CD8-positive, alpha-beta memory T cell (primary cell): Measurements from ENCODE around the gene GTSE1. TPM values are rescaled to one million over a fixed set of nuclear protein-coding genes. Genes with fewer than 3 reads are reported as not detected.
A peak's percentile ranks its signal among the peaks of the same experiment; 100 is the strongest.

Source experiments
- CTCF ChIA-PET: fragments of 350-600 bp; sonication (Branson Sonifier 250); formaldehyde crosslinking; loops from one replicate; lab custom pipeline; 2021; ENCODE audit warnings: antibody characterized with exemption; lab: Charles Lee
- POLR2A ChIA-PET: fragments of 350-600 bp; sonication (Branson Sonifier 250); formaldehyde crosslinking; loops from one replicate; lab custom pipeline; 2021; ENCODE audit warnings: antibody characterized with exemption; lab: Charles Lee
- DNase-seq, 5 donors: peaks; one replicate each; pipeline versions ENCODE4 v3.0.0 to v3.0.0-alpha.2; 2020 to 2022; ENCODE audit warnings: mixed read lengths in 1 of 5
- H3K27ac ChIP-seq: one replicate; pipeline ENCODE4 v1.7.0; 2013; ENCODE audit warnings: low read depth, mild to moderate bottlenecking, low read length, moderate library complexity
- H3K27me3 ChIP-seq: 2 replicates; pipeline ENCODE4 v1.7.0; 2013; ENCODE audit warnings: low read length, mild to moderate bottlenecking; ENCODE audit not compliant: insufficient read depth, poor library complexity, severe bottlenecking
- H3K36me3 ChIP-seq: 2 replicates; pipeline ENCODE4 v1.7.0; 2013; ENCODE audit warnings: mild to moderate bottlenecking, low read length, moderate library complexity; ENCODE audit not compliant: insufficient read depth
- H3K4me1 ChIP-seq: 2 replicates; pipeline ENCODE4 v1.7.0; 2013; ENCODE audit warnings: mild to moderate bottlenecking, low read length, moderate library complexity; ENCODE audit not compliant: insufficient read depth
- H3K4me3 ChIP-seq: 2 replicates; pipeline ENCODE4 v1.7.0; 2013; ENCODE audit warnings: mild to moderate bottlenecking, low read length
- H3K9me3 ChIP-seq: 2 replicates; pipeline ENCODE4 v1.7.0; 2013; ENCODE audit warnings: mild to moderate bottlenecking, low read length
- H3K27ac Mint-ChIP-seq, 8 donors: one replicate each; pipeline ENCODE4 v1.8.0; 2020 to 2021; ENCODE audit warnings: mixed read lengths in 8 of 8, mild to moderate bottlenecking in 6 of 8, inconsistent platforms in 3 of 8, moderate library complexity in 3 of 8
- H3K27me3 Mint-ChIP-seq, 2 donors: one replicate each; pipeline ENCODE4 v1.8.0; 2020 to 2021; ENCODE audit warnings: mixed read lengths in 2 of 2, mild to moderate bottlenecking in 1 of 2, moderate library complexity in 1 of 2
- H3K36me3 Mint-ChIP-seq, 3 donors: one replicate each; pipeline ENCODE4 v1.8.0; 2020 to 2021; ENCODE audit warnings: mixed read lengths in 3 of 3, inconsistent platforms in 1 of 3, mild to moderate bottlenecking in 1 of 3
- H3K4me1 Mint-ChIP-seq, 3 donors: one replicate each; pipeline ENCODE4 v1.8.0; 2020 to 2021; ENCODE audit warnings: mixed read lengths in 3 of 3, inconsistent platforms in 1 of 3, mild to moderate bottlenecking in 1 of 3
- H3K4me3 Mint-ChIP-seq, 7 donors: one replicate each; pipeline ENCODE4 v1.8.0; 2020 to 2021; ENCODE audit warnings: mixed read lengths in 7 of 7, mild to moderate bottlenecking in 6 of 7, moderate library complexity in 4 of 7, inconsistent platforms in 2 of 7
- H3K9me3 Mint-ChIP-seq, 5 donors: one replicate each; pipeline ENCODE4 v1.8.0; 2020 to 2022; ENCODE audit warnings: mixed read lengths in 5 of 5, mild to moderate bottlenecking in 3 of 5, moderate library complexity in 2 of 5, inconsistent platforms in 1 of 5
- polyA plus RNA-seq: library from polyadenylated mRNA; unstranded; fragments of 300-500 nt; fragmentation: Illumina TruSeq; gene quantifications from one replicate; pipeline ENCODE4 v1.2.3, GENCODE V29; 2021
- total RNA-seq, 2 experiments: library from RNA; stranded (reverse); gene quantifications; one replicate each; pipeline ENCODE4 v1.2.3, GENCODE V29; 2021

Gene GTSE1
- total and polyA plus RNA-seq, 3 experiments from 2014 or later = 0.10 to 30.9 (median 27.4) TPM

GRCh38 chr22:46362934-46363515 is 66.4 kb downstream of the GTSE1 start:
- Mint-ChIP-seq H3K9me3 (no peaks in the 10 kb centered on the region), H3K27me3 (peaks cover 0 to 3% of the 10 kb centered on the region in 2 donors), H3K4me3 (no peak overlapping the region), H3K4me1 (peaks cover 4 to 8% (median 8%) of the 10 kb centered on the region in 3 donors), H3K36me3 (peaks cover 0 to 7% (median 0%) of the 10 kb centered on the region in 3 donors), H3K27ac (no peak overlapping the region)
- no peaks in the 10 kb centered on the region for H3K27me3 ChIP-seq
- H3K4me3 ChIP-seq = no peak overlapping the region
- ChIA-PET POLR2A (no interaction called here), CTCF (no interaction called here)
- no peak overlapping the region for H3K27ac ChIP-seq
- H3K9me3 ChIP-seq = no peaks in the 10 kb centered on the region
- no peak for DNase-seq
- H3K4me1 ChIP-seq = no peaks in the 10 kb centered on the region
- no peaks in the 10 kb centered on the region for H3K36me3 ChIP-seq

- CTCF ChIA-PET = no interaction called here
- POLR2A ChIA-PET = no interaction called here
- no peak overlapping the region for H3K4me3 Mint-ChIP-seq
Measured at GRCh38 chr22:46363611-46364321, 67.1 kb downstream of the GTSE1 start.

GRCh38 chr22:46364341-46365165 is 67.9 kb downstream of the GTSE1 start:
- H3K27ac ChIP-seq = no peak overlapping the region
- Mint-ChIP-seq H3K4me3 (no peak overlapping the region), H3K36me3 (no peaks in the 10 kb centered on the region), H3K27me3 (peaks cover 0 to 3% of the 10 kb centered on the region in 2 donors), H3K9me3 (no peaks in the 10 kb centered on the region), H3K4me1 (peaks cover 4 to 13% (median 8%) of the 10 kb centered on the region in 3 donors), H3K27ac (no peak overlapping the region)
- no peak overlapping the region for H3K4me3 ChIP-seq
- ChIA-PET POLR2A (no interaction called here), CTCF (no interaction called here)
- H3K36me3 ChIP-seq = no peaks in the 10 kb centered on the region
- H3K9me3 ChIP-seq = no peaks in the 10 kb centered on the region
- H3K4me1 ChIP-seq = peaks cover under 1% of the 10 kb centered on the region
- H3K27me3 ChIP-seq = no peaks in the 10 kb centered on the region
- DNase-seq = no peak

More at GRCh38 chr22:46363611-46364321, 67.1 kb downstream of the GTSE1 start:
- Histone ChIP-seq H3K36me3 (no peaks in the 10 kb centered on the region), H3K4me1 (no peaks in the 10 kb centered on the region), H3K9me3 (no peaks in the 10 kb centered on the region), H3K4me3 (no peak overlapping the region), H3K27ac (no peak overlapping the region), H3K27me3 (no peaks in the 10 kb centered on the region)
- DNase-seq = no peak
- Mint-ChIP-seq H3K9me3 (no peaks in the 10 kb centered on the region), H3K27me3 (peaks cover 0 to 3% of the 10 kb centered on the region in 2 donors), H3K27ac (peak overlapping the region in 1 of 8 donors; percentile 74), H3K4me1 (peaks cover 4 to 13% (median 8%) of the 10 kb centered on the region in 3 donors), H3K36me3 (peaks cover 0 to 2% (median 0%) of the 10 kb centered on the region in 3 donors)

GRCh38 chr22:46365166-46365624 is 68.5 kb downstream of the GTSE1 start:
- H3K4me3 Mint-ChIP-seq = no peak overlapping the region
- ChIA-PET CTCF (no interaction called here), POLR2A (no interaction called here)
- peaks cover 10 to 19% (median 13%) of the 10 kb centered on the region in 3 donors for H3K4me1 Mint-ChIP-seq
- Histone ChIP-seq H3K4me3 (no peak overlapping the region), H3K9me3 (no peaks in the 10 kb centered on the region), H3K4me1 (peaks cover 7% of the 10 kb centered on the region), H3K36me3 (no peaks in the 10 kb centered on the region), H3K27ac (no peak overlapping the region), H3K27me3 (no peaks in the 10 kb centered on the region)
- H3K27me3 Mint-ChIP-seq = peaks cover 0 to 7% of the 10 kb centered on the region in 2 donors
- H3K9me3 Mint-ChIP-seq = no peaks in the 10 kb centered on the region
- no peak for DNase-seq
- no peaks in the 10 kb centered on the region for H3K36me3 Mint-ChIP-seq
- H3K27ac Mint-ChIP-seq = peak overlapping the region in 1 of 8 donors; percentile 19

- Histone ChIP-seq H3K36me3 (no peaks in the 10 kb centered on the region), H3K27ac (no peak overlapping the region), H3K27me3 (no peaks in the 10 kb centered on the region), H3K9me3 (no peaks in the 10 kb centered on the region), H3K4me3 (no peak overlapping the region), H3K4me1 (peaks cover 19% of the 10 kb centered on the region)
- Mint-ChIP-seq H3K27ac (no peak overlapping the region), H3K4me3 (peak overlapping the region in 3 of 7 donors; percentile 67 to 83 (median 81)), H3K4me1 (peaks cover 21 to 30% (median 24%) of the 10 kb centered on the region in 3 donors), H3K36me3 (no peaks in the 10 kb centered on the region), H3K9me3 (no peaks in the 10 kb centered on the region), H3K27me3 (peaks cover 0 to 10% of the 10 kb centered on the region in 2 donors)
- no peak for DNase-seq
- CTCF ChIA-PET = interaction anchor here (2.7 to 3.1 kb wide), 2 partner anchors 9 to 176 kb away, joined by 18 to 46 read pairs; no protein-coding TSS in a partner anchor
- POLR2A ChIA-PET = no interaction called here
Measured at GRCh38 chr22:46366327-46366731, 69.7 kb downstream of the GTSE1 start.

GRCh38 chr22:46366801-46367706 is 70.4 kb downstream of the GTSE1 start:
- Mint-ChIP-seq H3K36me3 (no peaks in the 10 kb centered on the region), H3K27me3 (peaks cover 0 to 10% of the 10 kb centered on the region in 2 donors), H3K27ac (peak overlapping the region in 3 of 8 donors; percentile 53 to 90 (median 81)), H3K9me3 (no peaks in the 10 kb centered on the region), H3K4me3 (peak overlapping the region in 6 of 7 donors; percentile 11 to 83 (median 60)), H3K4me1 (peaks cover 28 to 37% (median 32%) of the 10 kb centered on the region in 3 donors)
- H3K9me3 ChIP-seq = no peaks in the 10 kb centered on the region
- H3K36me3 ChIP-seq = no peaks in the 10 kb centered on the region
- H3K27ac ChIP-seq = no peak overlapping the region
- peaks cover 26% of the 10 kb centered on the region for H3K4me1 ChIP-seq
- ChIA-PET POLR2A (no interaction called here), CTCF (interaction anchor here (0.9 to 3.1 kb wide), 20 partner anchors 10 to 181 kb away, joined by 3 to 46 read pairs (median 5); no protein-coding TSS in a partner anchor)
- H3K4me3 ChIP-seq = no peak overlapping the region
- H3K27me3 ChIP-seq = no peaks in the 10 kb centered on the region
- DNase-seq = peak in 1 of 5 donors; percentile 52

- H3K27ac Mint-ChIP-seq = peak overlapping the region in 4 of 8 donors; percentile 53 to 90 (median 82)
- peaks cover 32 to 40% (median 33%) of the 10 kb centered on the region in 3 donors for H3K4me1 Mint-ChIP-seq
- peaks cover 0 to 10% of the 10 kb centered on the region in 2 donors for H3K27me3 Mint-ChIP-seq
- H3K4me1 ChIP-seq = peaks cover 30% of the 10 kb centered on the region
- peak; percentile 58 to 78 (median 67) for DNase-seq
- H3K36me3 Mint-ChIP-seq = no peaks in the 10 kb centered on the region
- H3K36me3 ChIP-seq = no peaks in the 10 kb centered on the region
- H3K27me3 ChIP-seq = no peaks in the 10 kb centered on the region
- H3K4me3 ChIP-seq = no peak overlapping the region
- peak overlapping the region in 5 of 7 donors; percentile 11 to 83 (median 67) for H3K4me3 Mint-ChIP-seq
- no peaks in the 10 kb centered on the region for H3K9me3 ChIP-seq
- CTCF ChIA-PET = interaction anchor here (0.7 to 3.1 kb wide), 23 partner anchors 9 to 196 kb away, joined by 3 to 46 read pairs (median 4); no protein-coding TSS in a partner anchor
- no peaks in the 10 kb centered on the region for H3K9me3 Mint-ChIP-seq
- POLR2A ChIA-PET = no interaction called here
- no peak overlapping the region for H3K27ac ChIP-seq
Measured at GRCh38 chr22:46367707-46368191, 71.1 kb downstream of the GTSE1 start.
